GM18519 (cell line): ENCODE results near the gene HPSE2.

Experiments used
- ATAC-seq: cut with Tn5 transposase; IDR thresholded peaks from one replicate; pipeline ENCODE4 v1.9.1; 2021; ENCODE audit warnings: mild to moderate bottlenecking, moderate library complexity; ENCODE audit not compliant: unreplicated experiment, low FRiP score

Gene HPSE2

DNA sequence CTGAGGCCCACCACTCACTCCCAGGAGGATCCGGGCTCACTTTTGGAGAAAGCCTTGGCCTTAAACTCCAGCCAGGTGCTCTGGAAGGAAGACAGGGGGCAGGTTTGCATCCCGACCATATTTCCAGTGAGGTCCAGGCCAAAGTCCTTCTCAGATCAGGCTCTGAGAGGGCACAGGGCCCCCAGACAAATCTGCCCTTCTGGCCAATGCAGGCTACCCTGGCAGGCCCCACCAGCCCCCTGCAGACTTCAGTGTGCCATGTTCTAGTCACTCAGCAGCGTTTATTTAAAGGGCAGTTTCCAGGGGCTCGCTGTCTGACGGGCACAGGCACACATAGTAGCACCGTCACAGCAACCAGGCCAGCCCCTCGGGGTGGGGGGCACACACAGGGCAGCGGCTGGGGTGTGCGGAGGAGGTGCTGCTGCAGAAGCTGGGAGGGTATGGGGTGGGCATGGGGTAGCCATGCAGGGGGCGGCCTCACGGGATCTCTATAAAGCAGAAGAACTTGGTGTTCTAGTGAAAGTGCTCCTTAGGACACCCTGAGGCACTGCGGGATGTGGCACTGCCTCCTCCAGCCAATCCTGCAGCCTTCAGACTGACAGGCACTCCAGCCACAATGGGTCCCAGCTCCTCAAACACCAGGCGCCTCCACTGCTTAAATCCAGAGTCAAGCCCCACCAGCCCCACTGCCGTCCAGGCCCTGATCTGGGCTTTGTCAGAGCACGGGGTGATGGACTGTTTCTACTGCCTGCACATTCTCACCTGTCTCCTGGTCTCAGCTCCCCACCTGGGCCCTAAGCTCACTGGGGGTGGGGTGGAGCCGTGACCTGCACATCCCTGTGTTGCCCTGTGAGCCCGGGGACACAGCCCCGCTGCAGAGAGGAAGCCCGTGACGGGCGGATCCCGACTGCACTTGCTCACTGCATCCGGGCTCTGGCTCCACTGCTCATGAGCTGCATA lies 811.1 kb downstream of the HPSE2 start:
- no peak for ATAC-seq

DNA sequence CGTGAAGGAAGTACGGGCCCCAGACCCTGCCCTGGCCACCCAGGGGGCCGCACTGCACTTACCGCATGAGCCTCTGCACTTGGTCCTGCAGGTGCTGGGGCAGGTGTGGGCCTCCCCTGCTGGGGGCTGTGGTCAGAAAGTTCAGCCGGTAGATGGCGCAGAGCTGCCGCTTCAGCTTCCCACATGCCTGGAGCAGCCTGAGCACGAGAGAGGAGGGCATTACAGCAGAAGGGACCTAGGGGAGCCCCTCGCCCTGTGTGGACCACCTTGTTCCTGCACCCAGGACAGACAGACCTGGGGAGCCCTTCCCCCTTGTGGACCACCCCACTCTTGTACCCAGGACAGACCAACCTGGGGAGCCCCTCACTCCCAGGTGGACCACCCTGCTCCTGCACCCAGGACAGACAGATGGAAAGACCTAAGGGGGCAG lies 811.9 kb downstream of the HPSE2 start:
- no peak for ATAC-seq

DNA sequence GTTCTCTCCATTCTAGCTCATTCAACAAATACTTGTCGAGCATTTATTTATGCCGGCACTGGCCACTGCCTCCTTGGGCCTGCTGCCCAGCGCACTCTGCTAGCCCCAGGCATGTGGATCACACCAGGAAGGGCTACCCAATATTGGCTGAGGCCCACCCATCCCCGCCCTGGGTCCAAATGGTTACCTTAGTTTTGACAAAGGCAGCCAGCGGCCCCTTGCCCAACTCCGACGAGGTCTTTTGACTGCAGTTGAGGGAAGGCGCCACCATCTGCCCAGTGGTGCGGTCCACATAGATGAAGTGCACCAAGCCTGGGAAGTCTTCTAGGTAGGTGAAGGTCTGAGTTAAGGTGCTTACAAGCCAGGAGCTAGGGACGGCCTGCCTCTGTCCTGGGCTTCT lies 813.5 kb downstream of the HPSE2 start:
- no peak for ATAC-seq

DNA sequence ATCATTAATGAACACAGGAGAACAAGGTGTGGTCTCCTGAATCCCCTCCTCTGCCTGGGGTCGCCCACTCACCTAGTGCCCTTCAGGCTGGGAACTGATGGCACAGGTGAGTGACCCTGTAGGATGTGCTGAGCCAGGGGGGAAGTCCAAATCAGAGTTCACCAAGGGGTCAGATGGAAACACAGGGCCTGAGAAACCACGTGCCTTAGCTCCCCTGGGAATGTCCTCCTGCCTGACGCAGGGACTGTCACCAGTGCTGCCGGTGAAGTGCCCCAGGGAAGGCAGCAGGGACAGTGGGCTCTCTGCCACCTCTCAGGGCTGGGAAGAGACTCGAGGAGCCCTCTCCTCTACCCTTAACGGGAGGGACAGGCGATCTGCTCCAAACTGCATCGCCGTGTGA lies 814.9 kb downstream of the HPSE2 start:
- no peak for ATAC-seq

DNA sequence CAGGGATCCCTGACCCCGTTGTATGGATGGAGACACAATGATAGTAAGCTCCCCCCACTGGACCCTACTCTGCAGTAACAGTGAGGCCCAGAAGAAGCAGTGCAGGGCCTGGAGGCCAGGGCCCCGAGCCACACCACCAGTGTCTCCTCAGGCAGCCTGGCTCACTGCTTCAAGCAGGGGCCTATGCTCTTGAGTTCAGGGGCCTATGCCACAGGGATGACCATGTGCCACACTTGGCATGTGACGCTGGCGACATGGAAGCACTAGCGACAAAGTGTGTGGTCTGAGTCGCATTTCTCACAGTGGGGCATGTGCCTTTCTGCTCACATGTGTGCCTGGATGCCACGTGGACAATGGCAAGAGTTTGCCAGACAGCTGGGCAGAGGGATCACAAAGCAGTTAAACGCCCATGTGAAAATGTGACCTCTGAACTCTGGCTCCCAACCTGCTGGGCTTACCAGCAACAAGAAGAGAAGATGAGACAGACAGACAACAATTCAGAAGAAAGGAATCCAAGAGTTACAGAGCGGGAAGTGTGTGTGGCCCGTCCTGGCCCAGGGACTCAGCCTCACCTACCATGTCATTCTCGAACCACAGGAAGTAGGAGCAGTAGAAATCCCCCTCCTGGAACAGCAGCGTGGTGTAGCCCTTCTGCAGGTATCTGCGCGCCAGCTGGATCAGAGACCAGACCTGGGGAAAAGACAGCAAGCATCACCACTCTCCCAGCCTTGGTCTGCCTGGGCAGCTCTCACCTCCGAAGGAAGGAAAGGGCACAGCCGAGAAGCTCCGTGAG lies 816.0 kb downstream of the HPSE2 start:
- no peak for ATAC-seq

DNA sequence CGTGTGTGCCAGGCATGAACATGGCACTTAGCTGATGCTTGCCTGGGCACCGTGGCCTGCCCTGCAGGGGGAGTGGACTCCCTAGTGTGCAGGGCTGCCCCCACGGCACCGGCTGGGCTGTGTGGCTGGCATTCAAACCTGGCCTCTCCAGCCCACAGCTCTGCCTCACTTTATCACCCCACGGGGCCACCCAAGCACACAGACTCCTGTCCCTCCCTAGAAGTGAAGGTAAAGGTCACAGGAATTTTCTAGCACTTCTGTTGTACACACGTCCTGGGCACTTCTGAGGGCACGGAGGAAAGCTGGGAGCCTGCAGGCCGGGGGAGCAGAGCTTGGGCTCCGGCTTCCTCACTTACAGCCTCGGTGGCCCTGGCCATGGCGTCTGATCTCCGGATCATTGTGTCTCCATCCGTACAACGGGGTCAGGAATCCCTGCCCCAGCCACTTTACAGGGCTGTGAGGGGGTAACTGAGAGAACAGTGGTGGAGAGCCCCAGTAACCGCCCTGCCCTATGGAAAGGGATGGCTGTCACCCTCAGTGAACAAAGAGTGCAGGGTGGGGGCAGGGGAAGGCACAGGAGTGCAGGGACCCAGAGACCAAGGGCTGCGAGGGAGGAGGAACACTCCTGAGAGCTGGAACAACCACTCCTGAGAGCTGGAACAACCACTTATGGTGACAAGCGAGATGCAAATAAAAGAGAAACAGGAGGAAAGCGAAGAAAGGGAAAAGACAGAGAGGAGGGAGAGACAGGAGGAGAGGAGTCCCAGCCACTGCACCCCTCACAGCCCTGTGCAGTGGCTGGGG lies 816.8 kb downstream of the HPSE2 start:
- no peak for ATAC-seq

DNA sequence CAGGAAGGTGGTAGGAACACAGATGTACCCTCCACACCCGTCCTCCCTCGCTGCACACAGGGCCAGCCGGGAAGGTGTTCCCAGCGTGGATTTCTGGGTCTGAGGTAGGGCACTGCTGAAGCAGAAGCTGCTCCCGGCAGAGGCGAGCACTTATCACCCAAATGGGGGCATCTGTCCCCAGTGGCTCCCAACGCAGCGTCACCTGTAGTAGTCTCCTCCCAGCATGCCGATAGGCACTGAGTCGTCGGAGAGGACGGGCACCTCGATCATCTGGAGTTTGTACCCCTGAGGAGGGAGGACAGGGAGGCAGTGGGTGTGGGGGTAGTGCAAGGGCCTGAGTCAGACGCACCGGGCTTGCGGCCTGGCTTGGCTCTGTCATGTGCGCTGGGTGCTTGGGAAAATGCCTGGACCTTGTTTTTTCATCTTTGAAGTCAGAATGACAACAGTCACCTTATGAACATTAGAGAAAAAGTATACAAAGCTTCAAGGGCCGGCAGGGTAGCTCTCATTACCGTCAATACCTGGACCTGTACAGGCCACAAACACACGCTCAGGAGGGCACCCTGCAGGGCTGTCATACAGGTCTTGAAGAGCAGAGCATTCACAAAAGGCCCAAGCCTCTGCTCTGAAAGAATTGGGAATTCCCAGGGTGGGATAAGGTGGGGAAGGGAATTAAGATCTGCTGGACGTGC lies 817.5 kb downstream of the HPSE2 start:
- no peak for ATAC-seq

DNA sequence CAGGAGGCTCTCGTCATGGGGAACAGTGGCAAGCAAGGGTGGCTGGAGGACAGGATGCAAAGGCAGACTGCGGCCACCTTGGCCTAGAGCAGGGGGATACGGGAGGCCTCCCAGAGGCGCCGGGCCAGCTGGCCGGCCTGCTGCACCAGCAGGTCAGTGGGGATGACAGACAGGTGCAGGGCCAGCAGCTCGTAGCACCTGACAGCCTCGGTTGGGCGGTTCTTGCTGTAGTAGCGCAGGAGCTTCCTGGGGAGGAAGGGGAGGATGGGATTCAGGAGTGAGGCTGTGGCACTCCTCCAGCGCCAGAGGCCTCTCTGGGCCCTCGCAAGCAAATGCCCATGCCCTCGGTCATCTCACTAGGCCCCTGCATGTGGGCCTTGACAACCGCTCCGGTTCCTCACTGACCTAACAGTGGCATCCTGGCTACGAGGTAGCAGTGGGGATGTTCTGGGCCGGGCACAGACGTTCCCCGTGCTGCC lies 818.1 kb downstream of the HPSE2 start:
- ATAC-seq, result no peak

DNA sequence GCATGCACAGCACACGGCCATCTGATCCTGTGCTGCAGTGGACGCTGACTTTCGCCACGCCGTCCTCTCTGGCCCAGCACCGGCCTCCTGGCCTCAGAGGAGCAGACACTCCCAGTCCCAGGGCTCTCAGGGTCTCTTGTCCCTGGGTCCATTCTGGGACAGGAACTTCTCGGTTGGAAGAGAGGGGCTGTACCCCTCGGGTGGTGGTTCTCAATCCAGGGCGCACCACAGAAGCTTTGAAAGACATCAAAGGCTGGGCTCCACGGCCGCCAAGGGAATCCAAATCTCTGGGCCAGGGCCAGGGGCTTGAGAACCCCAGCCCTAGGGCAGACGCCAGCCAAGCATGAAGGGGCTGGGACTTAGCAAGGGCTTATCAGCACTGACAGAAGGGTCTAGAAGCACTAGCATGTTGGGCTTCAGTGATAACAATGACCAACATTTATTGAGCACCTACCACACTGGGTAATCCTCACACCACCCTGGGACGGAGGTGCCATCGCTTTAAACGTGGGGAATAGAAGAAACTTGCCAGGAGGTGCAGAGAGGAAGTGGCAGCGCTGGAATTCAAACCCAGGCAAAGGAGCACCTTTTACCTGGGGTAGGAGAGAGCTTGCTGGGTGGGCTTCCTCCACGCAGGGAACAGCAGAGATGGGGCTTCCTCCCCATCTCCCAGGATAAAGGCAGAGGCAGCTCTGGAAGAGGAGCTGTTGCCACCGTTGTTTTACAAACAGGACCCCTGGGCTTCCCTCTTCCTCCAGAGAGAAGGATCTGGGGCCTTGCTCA lies 818.9 kb downstream of the HPSE2 start:
- ATAC-seq, result no peak

DNA sequence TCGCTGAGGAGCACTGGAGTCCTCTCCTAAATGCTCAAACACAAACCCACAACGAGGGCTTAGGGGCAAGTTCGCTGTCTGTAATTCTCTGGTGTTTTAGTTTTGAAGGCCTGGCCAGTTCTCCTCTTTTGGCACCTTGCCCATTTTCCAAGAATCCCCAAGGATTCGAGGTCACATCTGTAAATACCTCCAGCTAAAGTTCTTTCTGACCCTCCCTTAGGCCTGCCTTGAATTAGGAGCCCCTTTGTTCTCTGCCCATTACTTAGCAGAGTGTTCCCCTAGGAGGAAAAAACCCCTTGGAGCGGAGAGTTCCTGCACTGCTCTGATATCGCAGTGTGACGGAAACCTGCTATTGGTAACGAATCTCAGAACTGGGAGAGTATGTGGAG lies 819.9 kb downstream of the HPSE2 start:
- no peak for ATAC-seq

DNA sequence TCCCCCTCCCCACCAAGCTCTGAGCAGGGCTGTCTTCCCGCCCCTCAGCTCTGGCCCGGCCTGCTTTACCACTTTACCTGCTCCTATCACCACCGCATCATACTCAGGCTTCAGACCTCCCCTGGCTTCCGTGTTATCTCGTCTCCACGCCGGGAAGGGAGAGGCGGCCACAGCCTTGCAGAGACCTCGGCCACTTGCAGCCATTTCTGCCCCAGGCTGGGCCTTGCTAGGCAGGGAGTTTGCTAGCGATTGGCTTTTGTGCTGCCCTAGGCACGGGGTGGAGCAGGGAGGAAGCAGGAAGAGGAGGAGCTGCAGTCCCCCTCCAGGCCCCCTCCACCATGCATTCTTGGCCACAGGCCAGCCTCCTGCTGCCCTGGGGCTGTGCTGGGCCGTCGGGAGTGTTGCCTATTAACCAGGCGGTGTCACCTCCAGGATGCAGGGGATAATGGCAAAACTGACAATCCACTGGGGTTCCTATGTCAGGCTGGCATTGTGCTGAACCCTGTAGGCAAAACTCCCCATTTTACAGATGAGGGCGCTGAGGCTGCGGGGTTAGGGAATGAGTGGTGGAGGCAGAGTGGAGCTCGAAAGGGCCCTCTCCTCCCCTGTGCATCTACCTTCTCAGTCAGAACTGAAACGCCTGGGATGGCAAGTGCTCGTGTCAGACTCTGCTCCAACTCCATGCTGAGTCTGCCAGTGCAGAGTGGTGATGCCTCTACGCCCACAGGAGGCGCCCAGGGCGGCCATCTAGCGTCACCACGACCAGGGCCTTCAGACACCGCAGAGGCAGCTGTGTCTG lies 820.5 kb downstream of the HPSE2 start, which contains the start of gene PYROXD2:
Gene PYROXD2 (minus strand): TSS at position 251 of the 799 bp plus-strand sequence. CDS start 47 bp downstream, at position 204.
- ATAC-seq, result no peak

DNA sequence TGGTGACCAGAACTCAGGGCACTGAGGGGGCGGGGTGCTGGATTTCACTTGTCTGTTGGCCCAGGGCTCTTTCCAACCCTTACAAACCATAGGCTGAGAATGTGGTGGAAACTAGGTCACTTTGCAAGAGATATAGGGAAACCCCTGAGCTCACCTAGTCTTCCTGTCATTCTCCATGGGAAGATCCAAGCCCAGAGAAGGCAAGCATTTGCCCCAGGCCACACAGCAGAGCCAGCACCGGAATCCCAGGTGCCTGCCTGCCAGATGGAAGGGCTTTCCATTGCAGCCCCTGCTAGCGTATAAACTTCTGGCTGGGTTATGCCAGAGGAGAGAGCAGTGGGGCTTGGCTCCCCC lies 821.1 kb downstream of the HPSE2 start:
- no peak for ATAC-seq

DNA sequence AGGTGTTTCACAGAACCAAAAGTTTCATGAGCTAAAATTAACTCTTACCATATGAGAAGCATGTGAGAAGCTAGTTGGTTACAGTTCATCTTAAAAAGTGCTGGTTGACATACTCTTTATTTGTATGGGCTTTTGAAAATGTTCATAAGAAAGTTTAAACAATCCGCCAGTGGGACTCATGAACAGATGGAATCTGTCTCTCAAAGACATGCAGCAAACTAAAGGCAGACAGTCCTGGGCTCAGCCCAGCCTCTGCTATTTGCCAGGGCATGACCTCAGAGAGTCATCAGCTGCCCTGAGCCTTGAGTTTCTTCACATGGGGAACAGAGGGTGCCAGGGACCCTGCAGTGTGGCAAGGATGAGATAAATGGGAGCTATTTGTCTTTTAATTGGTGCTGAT lies 823.9 kb downstream of the HPSE2 start:
- no peak for ATAC-seq

DNA sequence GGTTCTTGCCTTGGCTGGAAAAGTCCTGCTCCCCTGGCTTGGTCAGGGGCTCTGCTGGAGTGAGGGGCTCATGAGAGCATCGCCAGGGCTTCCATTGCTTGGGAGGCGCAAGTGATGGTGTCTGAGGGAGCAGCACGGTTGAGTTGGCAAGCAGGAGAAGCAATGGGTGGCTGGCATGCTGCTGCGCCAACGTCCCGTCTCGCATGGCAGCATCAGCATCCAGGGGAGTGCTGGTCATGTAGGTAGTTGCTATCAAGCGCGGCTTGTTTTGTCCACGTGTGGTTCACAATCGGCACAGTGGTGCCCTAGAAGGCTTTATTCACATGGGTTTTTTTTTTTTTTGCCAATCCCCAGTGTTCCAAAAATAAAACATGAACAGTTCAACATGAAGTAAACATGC lies 824.5 kb downstream of the HPSE2 start:
- no peak for ATAC-seq

DNA sequence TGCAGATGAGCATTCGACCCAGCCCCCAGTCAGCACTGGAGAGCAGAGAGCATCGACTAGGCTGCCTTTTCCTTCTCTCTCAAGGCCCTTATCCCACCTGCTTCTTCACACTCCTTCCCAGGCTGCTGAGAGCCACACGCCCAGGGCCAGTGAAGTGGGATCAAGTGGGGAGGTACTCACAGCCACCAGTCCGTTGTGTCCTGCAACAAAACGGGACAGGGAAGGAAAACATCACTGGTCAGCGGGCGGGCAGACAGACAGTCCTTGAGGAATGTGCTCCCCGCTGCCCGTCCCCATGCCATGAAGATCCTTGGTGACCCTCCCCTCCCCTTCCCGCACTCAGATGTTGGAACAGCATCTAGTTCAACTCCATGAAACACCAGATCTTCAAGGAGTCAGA lies 824.9 kb downstream of the HPSE2 start:
- no peak for ATAC-seq

DNA sequence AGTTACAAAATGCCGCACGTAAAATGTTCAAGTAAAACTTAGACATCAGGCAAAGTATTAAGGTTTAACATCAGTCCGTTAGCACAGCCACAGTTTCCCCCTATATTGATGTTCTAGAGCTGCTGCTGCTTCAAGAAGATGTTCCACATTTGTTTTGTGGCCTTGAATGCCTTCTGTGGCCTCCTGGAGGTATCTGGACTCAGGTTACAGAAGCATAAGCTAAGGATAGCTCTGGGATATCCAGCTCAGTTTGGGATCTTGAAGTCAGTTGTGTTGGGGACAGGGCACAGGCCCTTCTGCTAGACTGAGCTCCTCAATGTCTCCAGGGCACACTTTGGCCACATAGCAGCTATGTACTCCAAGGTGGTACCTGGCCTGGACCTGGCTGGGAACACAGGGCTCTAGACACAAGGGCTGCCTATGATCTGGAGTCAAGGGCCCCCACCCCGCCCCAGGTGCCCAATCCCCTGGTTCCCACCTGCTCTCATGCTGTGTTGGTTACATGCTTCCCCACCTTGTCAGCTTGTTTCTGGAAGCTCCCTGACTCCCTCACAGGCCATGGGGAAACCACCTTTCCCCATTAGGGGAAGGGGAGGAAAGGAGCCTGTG lies 825.4 kb downstream of the HPSE2 start:
- no peak for ATAC-seq

DNA sequence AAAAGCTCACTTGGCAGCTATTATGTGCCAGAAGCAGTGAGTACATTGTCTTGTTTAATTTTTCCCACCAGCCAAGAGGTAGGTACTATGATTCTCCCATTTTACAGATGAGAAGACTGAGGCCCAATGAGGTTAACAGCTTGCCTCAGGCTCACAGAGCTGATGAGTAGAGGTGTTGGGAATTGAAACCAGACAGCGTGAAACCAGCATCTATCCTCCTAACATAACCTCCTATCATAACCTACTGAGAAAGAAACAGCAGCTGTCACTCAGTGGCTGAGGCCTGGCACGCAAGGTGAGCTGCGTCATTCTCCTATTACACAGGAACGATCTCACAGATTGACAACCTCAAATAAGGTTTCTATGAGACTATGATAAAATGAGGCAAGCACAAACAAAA lies 826.9 kb downstream of the HPSE2 start:
- no peak for ATAC-seq

DNA sequence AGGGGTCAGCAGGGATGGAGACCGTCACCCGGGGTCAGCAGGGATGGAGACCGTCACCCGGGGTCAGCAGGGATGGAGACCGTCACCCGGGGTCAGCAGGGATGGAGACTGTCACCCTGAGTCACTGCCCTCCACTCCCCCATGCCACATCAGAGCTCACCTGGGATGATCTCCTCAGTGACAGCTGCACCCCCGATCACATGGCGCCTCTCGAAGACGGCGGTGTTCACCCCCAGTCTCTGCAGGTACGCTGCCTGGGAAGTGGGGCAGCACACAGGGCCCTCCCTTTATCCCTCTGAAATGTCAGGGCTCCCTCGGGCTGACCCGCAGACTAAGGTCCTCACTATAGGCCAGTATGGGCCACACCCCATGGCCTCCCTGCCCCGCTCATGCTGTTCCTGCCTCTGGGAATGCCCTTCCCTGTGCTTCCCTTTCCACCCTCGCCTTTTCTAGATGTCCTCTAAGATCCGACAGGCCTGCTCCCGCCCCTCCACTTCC lies 827.9 kb downstream of the HPSE2 start:
- no peak for ATAC-seq
